ENCODE data around the gene DGCR2.
"Not testable (repeated sequence)": the region's sequence is repeated elsewhere in the genome, so short reads cannot be mapped to it uniquely, and the experiment has no call there.

DGCR2 gene

DNA sequence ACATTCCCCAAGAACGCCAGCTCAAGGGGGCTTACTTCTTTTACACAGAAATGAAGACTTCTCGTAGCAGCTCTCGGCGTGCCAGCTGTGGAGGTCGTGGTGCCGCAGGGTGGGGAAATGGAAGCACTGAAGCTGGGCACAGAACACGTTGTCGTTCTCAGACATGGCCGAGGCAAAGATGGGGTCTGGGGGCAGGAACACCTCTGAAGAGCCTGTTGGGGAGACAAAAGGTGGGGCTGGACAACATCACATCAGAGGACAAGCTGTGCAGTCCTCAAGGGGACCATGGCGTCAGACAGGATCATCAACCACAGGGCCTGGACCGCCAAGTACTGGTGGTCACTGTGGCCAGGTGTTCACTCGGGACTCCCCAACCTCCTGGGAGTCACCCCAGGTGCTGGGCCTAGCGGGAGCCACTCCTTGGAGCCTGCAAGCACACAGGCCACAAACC is 65.2 kb downstream of the DGCR2 start:
- DNase-seq = no peak

DNA sequence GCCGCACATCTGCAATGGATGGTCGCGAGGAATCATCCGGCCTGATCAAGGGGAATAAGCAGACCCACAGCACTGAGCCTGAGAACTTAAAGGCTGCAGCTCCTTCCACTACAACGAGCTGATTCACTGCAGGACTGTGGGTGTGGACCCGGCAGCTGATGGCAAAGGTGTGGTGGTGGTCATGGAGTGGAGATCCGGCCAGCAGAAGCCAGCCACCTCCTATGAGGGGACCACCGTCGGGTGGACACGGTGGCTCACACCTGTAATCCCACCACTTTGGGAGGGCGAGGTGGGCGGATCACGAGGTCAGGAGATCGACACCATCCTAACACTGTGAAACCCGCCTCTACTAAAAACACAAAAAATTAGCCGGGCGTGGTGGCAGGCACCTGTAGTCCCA is 66.4 kb downstream of the DGCR2 start:
- no peak for DNase-seq

DNA sequence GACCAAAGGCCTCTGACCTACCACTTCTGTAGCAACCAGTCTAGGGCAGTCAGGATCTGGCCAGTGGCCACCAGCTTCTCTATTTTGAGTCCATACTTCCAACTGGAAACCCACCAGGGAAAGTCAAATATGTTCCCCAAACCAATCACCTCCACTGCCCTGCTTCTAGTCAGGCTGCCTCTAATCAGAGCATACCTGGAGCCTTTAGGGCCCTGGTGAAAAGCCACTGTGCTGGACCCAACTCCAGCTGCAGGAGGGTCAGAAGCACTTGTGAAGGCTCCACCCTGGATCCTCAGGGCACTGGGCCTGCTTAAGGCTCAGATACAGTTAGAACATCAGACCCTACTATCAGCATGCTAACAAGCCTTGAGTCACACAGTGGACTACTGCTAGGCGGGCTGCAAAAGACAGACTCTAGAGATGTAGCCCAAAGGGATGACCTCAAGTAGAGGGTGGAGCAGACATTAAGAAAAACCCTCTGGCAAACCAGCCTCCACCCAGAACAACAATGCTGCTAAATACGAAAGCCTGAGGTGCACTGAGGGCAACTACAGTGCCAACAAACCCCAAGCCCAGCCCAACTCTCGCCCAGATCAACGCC is 69.2 kb downstream of the DGCR2 start:
- no peak for DNase-seq

DNA sequence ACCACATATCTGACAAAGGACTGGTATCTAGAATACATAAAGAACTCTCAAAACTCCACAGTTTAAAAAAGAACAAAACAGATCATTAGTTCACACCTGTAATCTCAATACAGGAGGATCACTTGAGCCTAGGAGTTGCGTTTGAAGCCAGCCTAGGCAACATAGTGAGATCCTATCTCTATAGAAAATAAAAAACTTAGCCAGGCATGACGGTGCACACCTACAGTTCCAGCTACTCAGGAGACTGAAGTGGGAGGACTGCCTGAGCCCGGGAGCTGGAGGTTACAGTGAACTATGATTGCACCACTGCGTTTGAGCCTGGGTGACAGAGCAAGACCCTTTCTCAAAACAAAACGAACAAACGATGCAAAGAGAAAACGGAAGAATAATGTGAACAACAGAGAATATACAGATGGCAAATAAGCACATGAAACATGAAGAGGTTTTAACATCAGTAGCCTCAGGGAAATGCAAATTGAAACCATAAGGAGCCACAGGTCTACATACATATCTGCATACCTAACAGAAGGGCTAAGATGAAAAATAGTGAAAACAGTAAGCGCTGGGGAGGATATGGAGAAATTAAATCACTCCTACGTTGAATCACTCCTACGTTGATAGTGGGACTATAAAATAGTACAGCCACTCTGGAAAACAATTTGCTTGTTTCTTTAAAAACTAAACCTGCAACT is 70.7 kb downstream of the DGCR2 start:
- DNase-seq = no peak

DNA sequence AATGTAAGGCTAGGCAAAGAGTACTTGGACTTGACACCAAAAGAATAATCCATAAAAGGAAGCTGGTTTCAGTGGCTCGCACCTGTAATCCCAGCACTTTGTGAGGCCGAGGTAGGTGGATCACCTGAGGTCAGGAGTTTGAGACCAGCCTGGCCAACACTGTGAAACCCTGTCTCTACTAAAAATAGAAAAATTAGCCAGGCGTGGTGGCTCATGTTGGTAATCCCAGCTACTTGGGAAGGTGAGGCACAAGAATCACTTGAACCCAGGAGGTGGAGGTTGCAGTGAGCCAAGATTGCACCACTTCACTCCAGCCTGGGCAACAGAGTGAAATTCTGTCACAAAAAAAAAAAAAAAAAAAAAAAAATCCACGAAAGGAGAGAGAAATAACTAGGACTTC is 71.4 kb downstream of the DGCR2 start:
- DNase-seq = not testable (repeated sequence)

DNA sequence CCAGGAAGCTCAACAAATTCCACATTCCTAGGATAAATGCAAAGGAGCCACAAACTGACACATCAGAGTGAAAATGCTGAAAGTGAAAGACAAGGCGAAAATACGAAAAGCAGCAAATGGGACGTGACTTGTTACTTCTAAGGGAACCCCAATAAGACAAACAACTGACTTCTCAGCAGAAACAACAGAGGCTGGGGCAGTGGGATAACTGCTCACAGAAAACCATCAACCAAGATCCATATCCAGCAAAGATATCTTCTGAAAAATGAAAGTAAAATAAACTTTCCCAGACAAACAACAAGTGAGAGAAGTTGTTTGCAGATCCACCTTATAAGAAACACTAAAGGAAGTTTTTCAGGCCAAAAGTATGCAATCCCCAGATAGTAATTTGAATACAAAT is 72.1 kb downstream of the DGCR2 start:
- DNase-seq = no peak

DNA sequence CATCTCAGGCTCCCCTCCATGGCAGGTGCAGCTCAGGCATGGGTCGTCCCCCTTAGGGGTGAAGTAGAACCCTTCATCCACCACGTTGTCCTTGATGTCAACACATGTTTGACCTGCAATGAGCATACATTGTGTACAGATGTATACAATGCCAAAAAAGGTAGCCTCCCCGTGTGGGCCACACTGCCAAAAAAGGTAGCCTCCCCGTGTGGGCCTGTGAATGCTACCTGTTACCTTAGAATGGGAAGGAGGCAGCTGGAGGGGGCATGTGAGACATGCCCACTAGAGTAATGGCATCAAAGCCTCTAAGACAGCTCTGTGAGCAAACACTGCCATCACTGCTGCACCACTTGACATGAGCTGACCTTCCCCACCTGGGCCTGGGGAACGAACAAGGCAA is 73.7 kb downstream of the DGCR2 start:
- no peak for DNase-seq

DNA sequence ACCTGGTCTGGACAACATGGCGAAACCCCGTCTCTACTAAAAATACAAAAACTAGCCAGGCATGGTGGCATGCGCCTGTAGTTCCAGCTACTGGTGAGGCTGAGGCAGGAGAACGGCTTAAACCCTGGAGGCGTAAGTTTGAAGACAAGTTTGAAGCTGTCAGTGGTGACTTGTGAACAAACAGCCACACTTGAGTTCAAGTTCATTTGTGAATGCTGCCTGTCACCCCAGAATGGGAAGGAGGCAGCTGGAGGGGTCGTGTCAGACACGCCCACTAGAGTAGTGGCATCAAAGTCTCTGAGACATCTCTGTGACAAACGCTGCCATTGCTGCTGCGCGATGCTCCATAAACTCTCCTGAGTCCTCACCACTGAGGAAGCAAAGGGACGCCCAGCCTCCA is 74.2 kb downstream of the DGCR2 start:
- DNase-seq = no peak

DNA sequence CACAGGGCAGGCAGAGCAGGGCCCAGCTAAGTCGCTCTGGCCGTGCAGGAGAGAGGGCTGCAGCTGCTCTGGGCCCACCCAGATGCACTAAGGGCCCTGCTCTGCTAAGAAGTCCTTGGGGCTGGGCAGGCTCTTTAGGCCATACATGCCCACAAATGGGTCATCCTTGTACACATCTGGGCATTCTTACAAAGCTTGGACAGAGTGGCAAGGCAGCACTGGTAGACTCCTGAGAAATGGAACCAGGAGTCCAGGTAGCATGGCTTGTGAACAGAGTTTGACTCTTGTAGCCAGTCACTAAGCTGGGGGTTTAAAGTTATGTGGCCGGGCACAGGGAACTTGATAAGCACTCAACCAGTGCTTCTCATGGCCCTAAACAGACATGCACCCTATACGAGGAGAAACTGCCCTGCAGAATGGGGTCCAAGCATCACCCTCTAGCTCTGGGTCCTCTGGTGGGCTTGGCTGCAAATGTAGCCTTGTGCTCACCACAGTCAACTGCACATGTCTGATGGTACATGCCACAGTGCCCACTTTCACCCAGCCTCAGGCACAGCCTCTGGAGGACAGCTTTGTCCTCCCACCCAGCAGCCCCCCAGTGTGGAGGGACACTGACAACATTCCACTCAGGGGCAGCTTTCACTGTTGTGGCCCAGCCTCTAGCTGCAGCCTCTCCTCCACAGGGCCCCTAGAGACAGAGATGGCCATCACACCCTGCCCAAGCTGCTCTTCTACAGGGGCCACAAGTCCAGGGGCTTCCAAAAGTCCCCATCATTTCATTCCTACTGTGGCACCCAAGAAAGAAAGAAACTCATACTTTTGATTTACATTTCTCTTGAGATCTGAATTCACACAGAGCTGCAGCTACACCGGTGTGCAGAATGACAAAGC is 75.2 kb downstream of the DGCR2 start:
- no peak for DNase-seq

DNA sequence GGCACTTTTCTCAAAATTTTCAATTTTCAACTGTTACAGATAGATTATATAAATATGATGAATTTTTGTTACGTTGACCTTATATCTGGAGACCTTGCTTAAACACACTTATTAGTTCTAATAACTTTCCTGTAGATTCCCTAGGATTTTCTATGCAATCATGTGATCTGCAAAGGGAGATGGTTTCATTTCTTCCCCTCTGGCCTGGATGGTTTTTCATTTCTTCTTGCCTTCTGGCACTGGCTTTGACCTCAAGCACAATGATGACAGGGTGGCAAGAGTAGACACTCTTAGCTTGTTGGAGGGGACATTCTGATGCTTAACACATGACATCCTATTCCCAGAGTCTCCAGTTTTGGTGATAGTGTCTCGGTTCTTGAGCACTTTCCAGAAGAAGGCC is 75.9 kb downstream of the DGCR2 start:
- DNase-seq = no peak

DNA sequence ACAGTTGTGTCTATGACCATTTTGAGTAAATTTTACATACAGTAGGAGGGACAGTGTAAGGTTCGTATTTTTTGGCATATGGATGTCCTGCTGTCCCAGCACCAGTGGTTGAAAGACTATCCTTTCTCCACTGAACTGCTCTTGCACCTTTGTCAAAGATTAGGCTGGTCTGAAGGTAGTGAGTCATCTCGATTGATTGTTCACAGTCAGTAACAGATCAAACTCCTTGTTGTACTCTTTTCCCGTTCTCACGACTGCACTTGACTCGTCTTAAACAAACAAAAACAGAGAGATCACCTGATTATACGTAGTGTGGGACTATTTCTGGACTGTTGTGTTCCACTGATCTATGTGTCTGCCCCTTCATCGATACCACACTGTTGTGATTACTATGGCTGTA is 77.1 kb downstream of the DGCR2 start:
- DNase-seq = no peak

DNA sequence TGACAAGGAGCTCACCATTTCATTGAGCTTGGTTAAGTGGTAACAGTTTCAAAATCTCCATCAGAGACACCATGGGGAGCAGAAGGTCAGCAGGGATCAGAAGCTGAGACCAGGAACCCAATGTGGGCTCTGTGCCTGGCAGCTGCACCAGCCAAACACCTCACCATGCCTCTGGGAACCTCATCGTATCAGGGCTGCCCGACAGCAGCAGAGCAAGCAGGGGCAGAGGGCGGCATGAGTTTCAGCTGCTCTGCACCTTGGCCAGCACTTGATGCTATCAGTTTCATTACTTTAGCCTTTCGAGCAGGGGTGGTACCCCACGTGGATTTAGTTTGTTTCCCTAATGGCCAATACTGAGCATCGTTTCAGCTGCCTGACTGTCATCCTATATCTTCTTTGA is 77.8 kb downstream of the DGCR2 start:
- DNase-seq = no peak

DNA sequence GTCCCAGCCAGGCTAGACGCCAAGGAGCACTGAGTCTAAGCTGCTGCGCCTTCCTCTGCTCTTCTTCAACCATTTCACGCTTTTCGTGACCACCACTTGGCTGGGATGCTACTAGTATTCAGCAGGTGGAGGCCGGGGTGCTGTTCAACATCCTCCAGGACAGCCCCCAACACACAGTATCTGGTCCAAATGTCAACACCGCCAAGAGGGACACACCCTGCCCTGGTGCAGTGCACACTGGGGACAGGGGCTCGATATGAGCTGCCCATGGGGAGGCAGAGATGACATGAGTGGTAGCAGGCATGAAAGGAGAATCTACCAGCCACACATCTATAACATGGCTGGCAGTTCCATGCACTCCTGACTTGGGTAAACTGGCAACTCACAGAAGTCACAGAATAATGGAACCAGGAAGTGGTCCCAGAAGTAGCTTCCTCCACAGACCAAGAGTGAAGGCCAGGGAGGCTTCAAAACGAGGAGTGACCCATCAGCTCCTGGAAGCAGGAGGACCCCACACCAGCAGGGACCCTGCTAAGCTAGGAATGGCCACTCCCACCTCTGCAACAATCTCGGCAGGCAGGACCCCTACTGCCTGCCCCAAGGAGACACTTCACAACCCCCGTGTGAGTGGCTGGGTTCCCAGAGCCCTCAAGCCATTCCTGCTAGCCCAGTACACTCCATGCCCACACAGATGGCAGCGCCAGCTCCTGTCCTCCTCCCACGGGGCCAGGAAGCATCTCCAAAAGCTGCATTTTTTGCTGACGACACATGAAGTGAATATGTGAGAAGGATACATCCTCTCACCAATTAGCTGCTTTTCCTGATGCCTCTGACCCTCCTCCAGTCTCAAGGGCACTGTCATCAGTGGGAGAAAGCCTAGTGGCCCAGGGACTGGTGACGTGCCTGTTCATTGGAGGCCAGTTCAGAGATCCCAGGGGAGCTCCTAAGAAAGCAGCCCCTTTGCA is 78.8 kb downstream of the DGCR2 start:
- DNase-seq = no peak

DNA sequence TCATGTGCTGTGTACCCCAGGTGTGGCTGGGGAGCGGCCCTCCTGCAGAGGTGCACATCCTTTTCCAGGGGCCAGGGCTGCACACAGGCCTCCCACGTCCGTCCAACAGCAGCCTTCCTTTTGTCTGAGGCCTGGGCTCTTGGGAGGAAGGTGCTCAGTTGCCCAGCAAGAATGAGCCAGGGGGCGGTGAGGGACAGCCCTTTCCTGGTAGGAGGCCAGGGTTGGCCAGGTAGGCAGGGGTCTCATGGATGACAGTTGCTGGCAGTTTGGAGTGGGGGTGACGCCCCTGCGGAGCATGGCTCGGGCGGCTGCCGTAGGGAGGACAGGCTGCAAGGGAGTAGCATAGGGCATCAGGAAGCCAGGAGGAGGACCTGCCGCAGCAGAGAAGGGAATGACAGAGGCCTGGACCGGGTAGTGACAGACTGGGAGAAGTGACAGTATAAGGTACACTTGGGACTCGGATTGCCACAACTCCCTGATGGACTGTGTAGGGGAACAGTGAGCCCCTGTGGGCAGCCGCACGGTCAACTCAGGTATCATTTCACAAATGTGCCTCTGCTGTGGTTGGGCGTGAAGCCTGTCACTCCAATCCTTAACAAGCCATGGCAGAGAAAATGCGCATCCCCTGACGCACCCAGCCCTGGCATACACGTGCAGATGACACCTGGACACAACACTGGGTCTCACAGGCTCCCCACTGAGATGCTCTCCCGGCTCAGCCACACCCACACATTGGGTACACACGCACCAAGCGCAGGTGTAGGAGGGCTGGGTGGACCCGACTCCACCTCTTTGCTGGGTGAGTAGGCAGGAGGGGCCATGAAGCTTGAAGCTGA is 79.7 kb downstream of the DGCR2 start:
- no peak for DNase-seq

DNA sequence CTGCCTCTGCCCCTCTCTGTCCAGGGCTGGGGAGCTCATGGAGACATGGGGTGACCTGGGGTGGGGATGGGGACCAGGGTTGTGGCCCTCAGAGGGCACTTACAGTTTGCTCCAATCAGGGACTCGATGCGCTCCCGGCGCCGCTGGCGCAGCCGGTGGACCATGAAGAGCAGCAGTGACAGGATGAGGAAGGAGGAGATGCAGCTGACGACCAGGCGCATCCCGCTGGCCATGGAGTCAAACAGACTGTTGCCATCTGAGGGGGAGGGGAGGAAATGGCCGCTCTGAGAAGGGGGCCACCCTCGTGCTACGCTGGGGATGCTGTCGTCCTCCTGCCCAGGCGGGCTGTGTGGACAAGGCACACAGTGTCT is 80.5 kb downstream of the DGCR2 start:
- DNase-seq = no peak

DNA sequence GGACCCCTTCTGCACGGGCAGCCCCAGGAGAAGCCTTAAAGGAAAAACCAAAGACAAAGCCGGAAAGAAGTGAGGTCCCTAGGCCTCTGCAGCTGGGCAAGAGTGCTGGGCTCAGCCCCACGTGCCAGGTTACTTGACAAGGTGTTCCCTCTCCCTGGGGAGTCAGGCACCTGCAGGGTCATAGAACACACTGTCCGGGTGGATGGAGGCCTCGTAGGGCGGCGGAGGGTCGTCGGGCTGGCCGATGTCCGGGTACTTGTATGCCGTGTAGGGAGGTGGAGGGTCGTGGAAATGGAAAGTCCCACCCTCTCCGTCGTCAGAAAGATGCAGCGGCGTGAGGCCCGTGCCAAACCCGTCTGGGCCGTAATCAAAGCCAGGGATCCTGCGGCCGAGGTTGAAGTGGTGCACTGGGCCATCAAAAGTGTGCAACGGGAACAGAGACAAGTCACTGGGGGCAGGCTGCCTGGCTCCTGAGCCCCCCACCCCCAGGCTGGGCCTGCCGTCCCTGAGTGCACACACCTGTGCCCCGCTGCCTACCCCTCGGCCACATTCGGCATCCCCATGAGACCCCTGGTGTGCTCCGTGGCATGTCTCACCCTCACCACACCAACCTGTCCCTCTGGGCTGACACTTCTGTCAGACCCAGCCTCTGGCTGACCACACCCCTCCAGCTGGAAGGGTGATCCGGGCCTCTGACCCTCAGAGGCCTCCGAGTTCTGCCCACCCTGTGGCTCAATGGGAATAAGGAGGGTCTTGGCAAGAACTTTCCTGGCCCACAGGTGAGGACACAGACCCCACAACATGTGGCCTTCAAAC is 81.1 kb downstream of the DGCR2 start:
- DNase-seq = no peak

DNA sequence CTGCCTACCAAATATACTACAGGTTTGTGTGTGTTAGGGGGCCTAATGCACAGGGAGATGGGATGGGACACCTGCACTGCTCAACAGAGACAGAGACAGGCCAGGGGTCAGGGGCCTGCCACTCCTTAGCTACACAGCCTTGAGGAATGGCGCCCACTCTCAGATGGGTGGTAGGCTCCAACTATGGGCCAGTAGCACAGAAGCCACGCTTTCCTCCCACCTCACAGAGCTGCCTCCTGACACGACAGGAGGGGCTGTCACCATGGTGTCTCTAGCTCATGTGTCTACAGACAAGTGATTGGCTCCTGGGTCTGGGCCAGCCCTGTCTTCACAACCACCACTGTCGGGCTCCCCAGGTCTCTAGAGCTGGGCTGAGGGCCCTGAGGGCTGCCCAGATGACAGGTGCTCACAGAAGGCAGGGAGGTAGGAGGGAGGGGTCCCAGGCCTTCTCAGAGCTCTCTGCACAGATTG is 81.8 kb downstream of the DGCR2 start:
- no peak for DNase-seq

DNA sequence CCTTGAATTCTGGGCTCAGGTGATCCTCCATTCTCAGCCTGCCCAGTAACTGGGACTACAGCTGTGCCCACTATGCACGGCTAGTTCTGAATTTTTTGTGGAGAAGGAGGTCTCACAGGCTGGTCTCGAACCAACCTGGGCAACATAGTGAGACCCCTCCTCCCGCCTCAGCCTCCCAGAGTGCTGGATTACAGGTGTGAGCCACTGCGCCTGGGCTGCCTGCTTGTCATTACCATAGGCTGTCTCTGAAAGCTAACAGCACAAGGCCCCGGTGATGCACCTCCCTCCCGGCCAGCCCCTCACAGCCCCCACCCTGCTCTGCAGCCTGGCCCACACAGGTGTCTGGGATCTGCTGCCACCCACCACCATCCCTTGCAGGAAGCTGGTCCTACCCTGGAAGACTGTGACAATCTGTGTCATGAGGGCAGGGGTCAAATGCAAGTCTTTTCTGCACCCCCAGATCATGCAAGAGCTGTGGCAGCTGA is 82.4 kb downstream of the DGCR2 start:
- no peak for DNase-seq

DNA sequence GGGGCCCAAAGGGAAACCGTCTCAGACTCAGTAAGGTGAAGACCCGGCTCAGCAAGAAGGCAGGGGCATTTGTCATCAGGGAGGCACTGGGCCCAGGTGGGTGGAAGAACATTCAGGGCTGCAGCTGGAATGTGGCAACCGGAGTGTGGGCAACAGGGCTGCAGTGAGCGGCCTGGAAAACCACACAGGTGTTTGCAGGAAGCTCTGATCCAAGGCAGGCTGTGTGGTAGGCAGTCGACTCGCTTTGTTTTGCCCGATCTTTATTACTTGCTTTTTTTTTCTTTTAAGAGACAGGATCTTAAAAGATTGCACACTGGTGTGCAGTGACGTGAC is 82.8 kb downstream of the DGCR2 start:
- DNase-seq = no peak

DNA sequence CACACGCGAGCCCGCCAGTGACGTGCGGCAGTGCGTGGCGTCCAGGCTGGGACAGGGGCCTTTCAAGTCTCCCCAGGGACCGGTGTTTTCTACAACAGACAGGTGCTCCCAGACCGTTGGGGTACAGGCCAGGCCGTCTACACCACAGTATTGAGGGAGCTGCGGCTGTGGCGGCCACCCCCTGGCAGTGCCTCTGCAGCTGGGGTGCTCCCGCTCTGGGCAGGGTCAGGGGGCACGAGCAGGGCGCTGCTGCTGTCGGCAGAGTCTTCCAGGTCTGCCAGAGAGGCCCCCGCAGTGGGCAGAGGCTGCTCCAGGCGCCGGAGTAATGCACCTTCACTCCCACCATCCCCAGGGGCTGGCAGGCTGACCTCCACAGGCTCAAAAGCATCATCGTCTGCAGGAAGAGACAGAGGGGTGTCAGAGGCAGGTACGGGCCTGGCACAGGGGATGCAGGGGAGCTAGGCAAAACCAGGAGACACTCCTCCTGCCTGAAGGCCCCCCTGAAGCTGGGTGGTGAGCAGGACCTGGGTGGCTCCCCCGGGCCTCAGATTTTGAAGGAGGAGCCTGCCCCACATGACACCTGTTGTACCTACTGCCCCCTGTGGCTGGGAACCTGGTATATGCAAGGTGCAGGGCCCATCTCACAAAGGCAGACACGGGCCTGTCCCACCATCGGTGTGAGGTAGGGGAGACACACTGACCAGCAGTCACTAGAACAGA is 83.3 kb downstream of the DGCR2 start:
- no peak for DNase-seq
